Esophagus muscularis mucosa (tissue), 4 donors: ENCODE results near the gene UBTD1. TPM values are rescaled to one million over a fixed set of nuclear protein-coding genes. Genes with fewer than 3 reads are reported as not detected.

Experiments used
- DNase-seq: peaks from one replicate; pipeline ENCODE4 v3.0.0-alpha.2; 2017; ENCODE audit errors: extremely low spot score
- H3K27ac ChIP-seq, 4 donors: fragments of 200-600 bp; sonication (generic); replicated peaks in 1 of 4; 1 replicate in 3 of 4; 2 replicates in 1 of 4; pipeline ENCODE4 v1.5.1; 2016 to 2019; ENCODE audit warnings: mild to moderate bottlenecking in 1 of 4
- H3K27me3 ChIP-seq, 4 donors: fragments of 200-600 bp; sonication (generic); one replicate each; pipeline versions ENCODE4 v1.5.1 to v1.6.0; 2016 to 2019
- H3K36me3 ChIP-seq, 4 donors: fragments of 200-600 bp; sonication (generic); one replicate each; pipeline ENCODE4 v1.5.1; 2016 to 2019
- H3K4me1 ChIP-seq, 4 donors: fragments of 200-600 bp; sonication (generic); one replicate each; pipeline ENCODE4 v1.5.1; 2016 to 2019
- H3K4me3 ChIP-seq, 4 donors: fragments of 200-600 bp; sonication (generic); 1 replicate in 2 of 4; 2 replicates in 2 of 4; pipeline ENCODE4 v1.5.1; 2016 to 2019; ENCODE audit warnings: mild to moderate bottlenecking in 4 of 4, moderate library complexity in 1 of 4
- H3K9me3 ChIP-seq, 4 donors: fragments of 200-600 bp; sonication (generic); 1 replicate in 3 of 4; 2 replicates in 1 of 4; pipeline ENCODE4 v1.5.1; 2016 to 2019
- EP300 ChIP-seq: sonication (generic); formaldehyde crosslinking; IDR thresholded peaks from one replicate; pipeline ENCODE4 v1.6.1; 2017; ENCODE audit warnings: antibody characterized with exemption
- POLR2A ChIP-seq: fragments of 450-650 bp; IDR thresholded peaks from one replicate; pipeline ENCODE4 v1.6.1; 2017; ENCODE audit warnings: antibody characterized with exemption, moderate library complexity, mild to moderate bottlenecking, low read depth
- POLR2AphosphoS5 ChIP-seq, 2 donors: sonication (generic); formaldehyde crosslinking; IDR thresholded peaks; one replicate each; pipeline ENCODE4 v1.6.1; 2017; ENCODE audit warnings: antibody characterized with exemption in 2 of 2
- WGBS: methylation state at CpG from one replicate; pipeline ENCODE4 v1.1.5; 2018; 5-methylcytosine and 5-hydroxymethylcytosine counted together
- intact Hi-C: fragments of 100-400 bp; cut with DNase I; formaldehyde crosslinking; loops from one replicate; pipeline ENCODE4 v1.15.1; 2023
- total RNA-seq, 4 donors: library from RNA; depleted of rRNA; stranded (reverse); fragments of >200 nt; gene quantifications; one replicate each; pipeline versions ENCODE4 v1.1.0 to v1.2.1, GENCODE V29; 2016
- TF ChIP-seq, protein P1 (sequence below), 3 experiments: fragments of 200-600 bp in 2 of 3; fragments of 450-650 bp in 1 of 3; sonication (generic) in 2 of 3; IDR thresholded peaks; one replicate each; pipeline ENCODE4 v1.5.1; 2017 to 2019; ENCODE audit warnings: antibody characterized with exemption in 3 of 3, mild to moderate bottlenecking in 2 of 3, moderate library complexity in 1 of 3

UBTD1 gene
- total RNA-seq, 4 donors from 2014 or later: 4.2 to 18.4 (median 14.1) TPM

DNA sequence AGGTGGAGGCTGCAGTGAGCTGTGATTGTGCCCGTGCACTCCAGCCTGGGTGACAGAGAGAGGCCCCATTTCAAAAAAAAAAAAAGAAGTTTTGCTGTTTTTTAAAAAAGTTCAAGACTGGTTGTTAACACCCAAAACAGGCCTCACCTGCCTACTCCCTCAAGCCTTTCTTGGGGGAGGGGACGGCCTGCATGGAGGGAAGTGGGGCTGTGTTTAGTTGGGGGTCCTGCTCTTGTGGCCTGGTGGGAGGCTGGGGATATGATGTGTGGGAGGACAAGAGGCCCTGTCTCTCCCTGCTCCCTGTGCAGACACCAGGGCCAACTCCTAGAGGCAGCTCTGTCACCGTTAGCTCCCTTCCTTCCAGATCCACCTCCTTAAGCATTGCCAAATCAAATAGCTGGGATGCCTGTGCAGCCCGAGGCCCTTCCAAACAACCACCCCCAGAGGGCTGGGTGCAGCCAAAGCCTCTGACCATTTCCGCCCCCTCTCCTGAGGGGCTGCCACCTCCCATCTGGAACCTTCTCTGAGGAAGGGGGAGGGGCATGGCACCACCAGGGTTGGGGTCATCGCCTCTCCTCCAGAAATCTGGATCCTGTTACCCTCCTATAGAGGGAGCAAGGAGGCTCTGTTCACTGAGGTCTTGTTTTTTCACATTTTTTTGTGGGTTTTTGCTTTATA, 40.9 kb downstream of the UBTD1 start:
- H3K4me3 ChIP-seq: no peak overlapping the region
- no peak for TF ChIP-seq POLR2AphosphoS5 (IDR thresholded peaks at IDR 0.05)
- TF ChIP-seq EP300: no peak
- no peak for TF ChIP-seq POLR2A
- TF ChIP-seq, protein P1, sequence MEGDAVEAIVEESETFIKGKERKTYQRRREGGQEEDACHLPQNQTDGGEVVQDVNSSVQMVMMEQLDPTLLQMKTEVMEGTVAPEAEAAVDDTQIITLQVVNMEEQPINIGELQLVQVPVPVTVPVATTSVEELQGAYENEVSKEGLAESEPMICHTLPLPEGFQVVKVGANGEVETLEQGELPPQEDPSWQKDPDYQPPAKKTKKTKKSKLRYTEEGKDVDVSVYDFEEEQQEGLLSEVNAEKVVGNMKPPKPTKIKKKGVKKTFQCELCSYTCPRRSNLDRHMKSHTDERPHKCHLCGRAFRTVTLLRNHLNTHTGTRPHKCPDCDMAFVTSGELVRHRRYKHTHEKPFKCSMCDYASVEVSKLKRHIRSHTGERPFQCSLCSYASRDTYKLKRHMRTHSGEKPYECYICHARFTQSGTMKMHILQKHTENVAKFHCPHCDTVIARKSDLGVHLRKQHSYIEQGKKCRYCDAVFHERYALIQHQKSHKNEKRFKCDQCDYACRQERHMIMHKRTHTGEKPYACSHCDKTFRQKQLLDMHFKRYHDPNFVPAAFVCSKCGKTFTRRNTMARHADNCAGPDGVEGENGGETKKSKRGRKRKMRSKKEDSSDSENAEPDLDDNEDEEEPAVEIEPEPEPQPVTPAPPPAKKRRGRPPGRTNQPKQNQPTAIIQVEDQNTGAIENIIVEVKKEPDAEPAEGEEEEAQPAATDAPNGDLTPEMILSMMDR (IDR thresholded peaks at IDR 0.05): no peak
- no peaks in the 10 kb centered on the region for H3K9me3 ChIP-seq
- peak overlapping the region; percentile 18 to 82 (median 48) for H3K27ac ChIP-seq
- intact Hi-C loops: no loop called here
- no peaks in the 10 kb centered on the region for H3K27me3 ChIP-seq
- 64% methylated on average over 6 of the region's 6 CpGs for WGBS
- peaks cover 42 to 58% (median 46%) of the 10 kb centered on the region in 4 donors for H3K4me1 ChIP-seq
- no peaks in the 10 kb centered on the region for H3K36me3 ChIP-seq
- DNase-seq: no peak

DNA sequence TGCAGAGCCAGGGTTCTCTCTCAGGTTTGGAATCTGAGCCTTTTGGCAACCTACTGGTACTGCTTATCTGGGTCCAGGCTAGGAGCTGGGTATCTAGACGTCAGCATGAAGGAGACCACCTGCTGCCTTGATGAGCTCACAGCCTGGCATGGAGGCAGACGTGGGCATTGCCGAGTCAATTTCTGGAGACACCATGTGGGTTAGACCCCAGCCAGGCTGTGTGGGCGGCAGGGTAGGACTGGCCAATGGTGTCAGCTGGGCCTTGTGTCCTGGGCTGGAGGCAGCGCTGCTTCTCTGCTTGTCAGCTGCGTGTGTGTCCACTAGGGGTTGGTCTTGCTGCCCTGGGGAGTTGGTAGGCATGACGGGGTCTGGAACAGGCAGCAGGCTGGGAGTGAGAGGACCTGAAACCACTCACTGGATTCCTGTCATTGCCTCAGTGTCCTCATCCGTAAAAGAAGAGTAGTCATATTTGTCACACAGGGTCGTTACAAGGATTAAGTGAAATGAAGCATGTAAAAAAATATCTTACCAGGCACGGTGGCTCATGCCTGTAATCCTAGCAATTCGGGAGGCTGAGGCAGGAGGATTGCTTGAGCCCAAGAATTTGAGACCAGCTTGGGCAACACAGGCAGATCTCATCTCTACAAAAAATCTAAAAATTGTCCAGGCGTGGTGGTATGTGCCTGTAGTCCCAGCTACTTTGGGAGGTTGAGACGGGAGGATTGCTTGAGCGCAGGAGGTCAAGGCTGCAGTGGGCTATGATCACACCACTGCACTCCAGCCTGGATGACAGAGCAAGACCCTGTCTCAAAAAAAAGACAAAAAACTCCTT, 42.2 kb downstream of the UBTD1 start:
- Histone ChIP-seq H3K9me3 (no peaks in the 10 kb centered on the region), H3K27me3 (no peaks in the 10 kb centered on the region), H3K4me3 (no peak overlapping the region), H3K4me1 (peaks cover 42 to 58% (median 46%) of the 10 kb centered on the region in 4 donors), H3K36me3 (no peaks in the 10 kb centered on the region), H3K27ac (peak overlapping the region; percentile 18 to 87 (median 84))
- intact Hi-C loops: no loop called here
- DNase-seq: no peak
- 89% methylated on average over 14 of the region's 14 CpGs for WGBS
- TF ChIP-seq POLR2A (no peak), EP300 (no peak), POLR2AphosphoS5 (IDR thresholded peaks at IDR 0.05) (no peak)
- TF ChIP-seq, protein P1 (IDR thresholded peaks at IDR 0.05): no peak

- peaks cover 46 to 65% (median 51%) of the 10 kb centered on the region in 4 donors for H3K4me1 ChIP-seq
- 44% methylated on average over 8 of the region's 9 CpGs for WGBS
These were observed 43.7 kb downstream of the UBTD1 start for GRCh38 chr10:97542169-97543024.

DNA sequence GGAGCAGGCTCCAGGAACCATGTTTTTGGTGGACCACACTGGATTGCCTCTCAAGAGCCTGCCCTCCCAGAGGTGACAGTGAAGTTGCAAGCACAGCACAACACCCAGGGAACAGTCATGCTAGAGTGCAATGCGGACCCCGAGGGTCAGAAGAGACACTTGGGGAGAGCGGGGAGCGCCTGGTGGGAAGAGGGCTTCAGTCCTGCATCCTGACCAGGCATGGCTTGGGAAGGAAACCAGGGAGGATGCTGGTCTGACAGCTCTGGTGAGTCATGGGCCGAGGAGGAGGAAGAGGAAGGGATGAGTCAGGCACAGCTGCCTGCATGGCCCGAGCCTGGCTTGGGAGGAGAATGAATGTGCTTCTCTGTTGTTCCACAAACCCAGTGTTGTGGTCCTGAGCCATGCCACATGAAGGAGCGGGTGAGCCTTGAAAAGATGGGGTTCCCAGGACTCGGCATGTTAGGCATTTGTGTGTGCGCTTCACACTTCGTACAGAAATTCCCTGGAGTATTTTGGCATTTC, 44.4 kb downstream of the UBTD1 start:
- TF ChIP-seq, protein P1 (IDR thresholded peaks at IDR 0.05): no peak
- TF ChIP-seq POLR2A: no peak
- TF ChIP-seq POLR2AphosphoS5 (IDR thresholded peaks at IDR 0.05): peak; percentile 75 to 89
- TF ChIP-seq EP300: no peak
- no peaks in the 10 kb centered on the region for H3K36me3 ChIP-seq
- peak overlapping the region; percentile 82 to 87 (median 84) for H3K27ac ChIP-seq
- no peaks in the 10 kb centered on the region for H3K27me3 ChIP-seq
- no peaks in the 10 kb centered on the region for H3K9me3 ChIP-seq
- no peak for DNase-seq
- H3K4me3 ChIP-seq: no peak overlapping the region
- WGBS: 41% methylated on average over 10 of the region's 10 CpGs
- intact Hi-C loops: no loop called here
- peaks cover 51 to 68% (median 56%) of the 10 kb centered on the region in 4 donors for H3K4me1 ChIP-seq

More at GRCh38 chr10:97542169-97543024, 43.7 kb downstream of the UBTD1 start:
- H3K4me3 ChIP-seq: no peak overlapping the region
- H3K36me3 ChIP-seq: no peaks in the 10 kb centered on the region
- no peaks in the 10 kb centered on the region for H3K9me3 ChIP-seq
- TF ChIP-seq, protein P1 (IDR thresholded peaks at IDR 0.05): no peak
- peak; percentile 70 to 72 for TF ChIP-seq POLR2AphosphoS5 (IDR thresholded peaks at IDR 0.05)
- intact Hi-C loops: no loop called here
- H3K27me3 ChIP-seq: no peaks in the 10 kb centered on the region
- no peak for DNase-seq
- H3K27ac ChIP-seq: peak overlapping the region; percentile 82 to 87 (median 84)
